GM12878 (cell line): Measurements from ENCODE around the gene GP2. TPM values are rescaled to one million over a fixed set of nuclear protein-coding genes. Genes with fewer than 3 reads are reported as not detected.
A peak's percentile ranks its signal among the peaks of the same experiment; 100 is the strongest.

ENCODE experiments used
- ATF2 ChIP-seq: IDR thresholded peaks from 2 replicates; pipeline ENCODE4 v1.6.1; 2012; ENCODE audit warnings: low read length, inconsistent platforms
- CHD1 ChIP-seq: IDR thresholded peaks from 2 replicates; pipeline ENCODE4 v1.6.1; 2012; ENCODE audit warnings: low read depth, low read length, improper control_type of control experiment
- CHD4 ChIP-seq: fragments of 200-600 bp; sonication (generic); IDR thresholded peaks from 2 replicates; pipeline ENCODE4 v1.6.1; 2016; ENCODE audit warnings: mild to moderate bottlenecking
- CTCF ChIP-seq, 3 experiments: IDR thresholded peaks in 2 of 3; conservative IDR thresholded peaks in 1 of 3; 2 replicates each; pipeline ENCODE4 v1.5.1; 2011; ENCODE audit warnings: low read depth in 3 of 3, low read length in 3 of 3, mild to moderate bottlenecking in 3 of 3, control low read depth in 2 of 3, moderate library complexity in 2 of 3, inconsistent platforms in 1 of 3, mixed read lengths in 1 of 3; ENCODE audit not compliant: control insufficient read depth in 2 of 3, insufficient read depth in 1 of 3; ENCODE audit errors: extremely low read depth in 1 of 3
- DPF2 ChIP-seq: fragments of 450-650 bp; IDR thresholded peaks from 2 replicates; pipeline ENCODE4 v1.6.1; 2017; ENCODE audit warnings: mild to moderate bottlenecking
- FOXM1 ChIP-seq: IDR thresholded peaks from 2 replicates; pipeline ENCODE4 v1.6.1; 2012; ENCODE audit warnings: low read depth, mild to moderate bottlenecking, inconsistent platforms, low read length, moderate library complexity
- HCFC1 ChIP-seq: fragments of 150-350 bp; IDR thresholded peaks from 2 replicates; pipeline ENCODE4 v1.6.1; 2014; ENCODE audit warnings: low read length
- IRF3 ChIP-seq: fragments of 450-650 bp; IDR thresholded peaks from 2 replicates; pipeline ENCODE4 v1.6.1; 2014; ENCODE audit warnings: mild to moderate bottlenecking
- KDM1A ChIP-seq: fragments of 200-600 bp; sonication (generic); IDR thresholded peaks from 2 replicates; pipeline ENCODE4 v1.6.1; 2016; ENCODE audit warnings: borderline replicate concordance
- KLF5 ChIP-seq: fragments of 450-650 bp; IDR thresholded peaks from 2 replicates; pipeline ENCODE4 v1.6.1; 2014; ENCODE audit warnings: mild to moderate bottlenecking; ENCODE audit not compliant: partially characterized antibody
- LARP7 ChIP-seq: fragments of 450-650 bp; IDR thresholded peaks from 2 replicates; pipeline ENCODE4 v1.6.1; 2017; ENCODE audit warnings: mild to moderate bottlenecking
- MEF2B ChIP-seq: fragments of 450-650 bp; IDR thresholded peaks from 2 replicates; pipeline ENCODE4 v1.6.1; 2018; ENCODE audit warnings: mild to moderate bottlenecking, moderate library complexity; ENCODE audit not compliant: partially characterized antibody, poor library complexity, severe bottlenecking
- NR2C2 ChIP-seq: IDR thresholded peaks from 2 replicates; pipeline ENCODE4 v1.6.1; 2011; ENCODE audit warnings: borderline replicate concordance, low read depth; ENCODE audit not compliant: control insufficient read depth, insufficient read length
- NR2F1 ChIP-seq: fragments of 450-650 bp; conservative IDR thresholded peaks from 2 replicates; pipeline ENCODE4 v1.6.1; 2017; ENCODE audit warnings: mild to moderate bottlenecking
- NRF1 ChIP-seq: conservative IDR thresholded peaks from 2 replicates; pipeline ENCODE4 v1.6.1; 2011; ENCODE audit warnings: mild to moderate bottlenecking, low read depth, low read length, improper control_type of control experiment
- RAD21 ChIP-seq: IDR thresholded peaks from 2 replicates; pipeline ENCODE4 v1.6.1; 2011; ENCODE audit warnings: mild to moderate bottlenecking, low read depth, low read length, moderate library complexity; ENCODE audit not compliant: insufficient read depth
- RB1 ChIP-seq: fragments of 450-650 bp; formaldehyde crosslinking; IDR thresholded peaks from 2 replicates; pipeline ENCODE4 v1.6.1; 2017; ENCODE audit warnings: mild to moderate bottlenecking, borderline replicate concordance
- SKIL ChIP-seq: fragments of 450-650 bp; IDR thresholded peaks from 2 replicates; pipeline ENCODE4 v1.6.1; 2017; ENCODE audit warnings: mild to moderate bottlenecking, low read depth, inconsistent platforms; ENCODE audit not compliant: poor library complexity, severe bottlenecking
- SPI1 ChIP-seq: IDR thresholded peaks from 2 replicates; pipeline ENCODE4 v1.6.1; 2011; ENCODE audit warnings: low read depth, mild to moderate bottlenecking, low read length, moderate library complexity, borderline replicate concordance; ENCODE audit not compliant: insufficient read depth
- TARDBP ChIP-seq: IDR thresholded peaks from 2 replicates; pipeline ENCODE4 v1.6.1; 2016; ENCODE audit warnings: borderline replicate concordance
- TCF3 ChIP-seq: IDR thresholded peaks from 2 replicates; pipeline ENCODE4 v1.6.1; 2012; ENCODE audit warnings: low read depth, mild to moderate bottlenecking, low read length, borderline replicate concordance; ENCODE audit not compliant: insufficient read depth
- YBX1 ChIP-seq: fragments of 450-650 bp; IDR thresholded peaks from 2 replicates; pipeline ENCODE4 v1.6.1; 2016; ENCODE audit warnings: antibody characterized with exemption
- YY1 ChIP-seq: IDR thresholded peaks from 2 replicates; pipeline ENCODE4 v1.6.1; 2011; ENCODE audit warnings: low read depth, mild to moderate bottlenecking, low read length
- ZNF207 ChIP-seq: fragments of 450-650 bp; IDR thresholded peaks from 2 replicates; pipeline ENCODE4 v1.6.1; 2014; ENCODE audit warnings: antibody characterized with exemption, mild to moderate bottlenecking, borderline replicate concordance
- ZNF217 ChIP-seq: fragments of 450-650 bp; IDR thresholded peaks from 2 replicates; pipeline ENCODE4 v1.6.1; 2017; ENCODE audit warnings: antibody characterized with exemption, mild to moderate bottlenecking
- ZZZ3 ChIP-seq: IDR thresholded peaks from 2 replicates; pipeline ENCODE4 v1.6.1; 2011; ENCODE audit warnings: low read depth; ENCODE audit not compliant: control insufficient read depth, insufficient read length
- polyA plus RNA-seq, 11 experiments: library from polyadenylated mRNA; depleted of rRNA in 4 of 11; unstranded in 6 of 11; stranded (reverse) in 5 of 11; fragments of >200 nt; fragmentation: Nextera tagmentation in 4 of 11; fragmentation: Illumina TruSeq in 1 of 11; extraction: Ambion mirVana in 4 of 11; extraction: Trizol in 1 of 11; gene quantifications; 1 replicate in 1 of 11; 2 replicates in 10 of 11; pipeline versions ENCODE4 v1.2.1 to v1.2.3, GENCODE V29; 2011 to 2016; ENCODE audit warnings: inconsistent platforms in 2 of 11, missing spikeins in 2 of 11, low read depth in 1 of 11
- total RNA-seq, 4 experiments: library from RNA; depleted of rRNA in 3 of 4; stranded (reverse); fragments of >200 nt in 3 of 4; fragmentation: Illumina TruSeq in 1 of 4; extraction: Trizol in 1 of 4; gene quantifications; 2 replicates each; pipeline versions ENCODE4 v1.2.1 to v1.2.3, GENCODE V29; 2013 to 2021

The GP2 gene
- total and polyA plus RNA-seq, 10 of the 15 experiments (the other 5 are each of a cell fraction or from before 2014, with no cell fraction given): 6.9 TPM; not detected in 9

GRCh38 chr16:20300312-20301097, 26.8 kb downstream of the GP2 start (continued):
- no peak for TF ChIP-seq HCFC1
- TF ChIP-seq DPF2: no peak
- TF ChIP-seq NR2F1: 0 out of 2 replicates have a peak, but pooled peaks have one; percentile 20
- TF ChIP-seq LARP7: no peak
- TF ChIP-seq FOXM1: no peak
- no peak for TF ChIP-seq CHD1
- TF ChIP-seq CHD4: no peak
- no peak for TF ChIP-seq IRF3
- 0 out of 2 replicates have a peak, but pooled peaks have one; percentile 28 for TF ChIP-seq YY1
- TF ChIP-seq TARDBP: no peak
- TF ChIP-seq TCF3: no peak
- 0 out of 2 replicates have a peak, but pooled peaks have one; percentile 53 for TF ChIP-seq RB1
- TF ChIP-seq KLF5: no peak
- TF ChIP-seq NR2C2: no peak
- no peak for TF ChIP-seq ZNF217
- no peak for TF ChIP-seq YBX1
- TF ChIP-seq KDM1A: no peak
- TF ChIP-seq SPI1: peak; percentile 72
- TF ChIP-seq RAD21: peak; percentile 88
- TF ChIP-seq ZNF207: no peak
- peak; percentile 25 for TF ChIP-seq SKIL
- no peak for TF ChIP-seq ATF2
- no peak for TF ChIP-seq MEF2B
- peak; percentile 85 to 91 (median 87) for TF ChIP-seq CTCF (IDR thresholded peaks at IDR 0.05 in 2 of 3, conservative IDR thresholded peaks at IDR 0.05 in 1 of 3; ENCODE audit: control insufficient read depth in 2 of 3, extremely low read depth in 1 of 3, insufficient read depth in 1 of 3, low read depth in 3 of 3, low read length in 3 of 3)
- TF ChIP-seq ZZZ3: no peak
- no peak for TF ChIP-seq NRF1
